ENCODE data around the gene IHH. TPM values are rescaled to one million over a fixed set of nuclear protein-coding genes. Genes with fewer than 3 reads are reported as not detected.

The IHH gene
- total RNA-seq, 1 donor from 2014 or later, result not detected

DNA sequence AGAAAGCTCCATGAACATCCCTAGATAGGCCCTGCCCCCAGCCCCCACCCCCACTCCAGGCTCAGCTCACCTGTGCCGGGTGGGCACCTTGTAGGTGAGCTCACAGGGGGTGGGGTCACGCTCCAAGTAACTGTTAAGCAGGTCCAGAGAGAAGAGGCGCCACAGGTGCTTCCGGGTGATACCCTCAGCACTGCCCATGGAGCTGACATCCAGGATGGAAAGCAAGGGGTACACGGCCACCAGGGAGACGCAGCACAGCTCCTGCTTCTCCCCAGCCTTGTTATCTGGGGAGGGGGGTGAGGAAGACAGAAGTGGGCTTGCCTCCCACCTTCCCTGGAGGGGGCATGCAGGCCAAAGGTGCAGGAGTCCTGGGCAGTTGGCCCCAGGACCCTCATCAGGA is 41.3 kb downstream of the IHH start:
- H3K36me3 Mint-ChIP-seq (ENCODE audit: low read depth, unreplicated experiment), result no peaks in the 10 kb centered on the region
- TF ChIP-seq, protein P1, sequence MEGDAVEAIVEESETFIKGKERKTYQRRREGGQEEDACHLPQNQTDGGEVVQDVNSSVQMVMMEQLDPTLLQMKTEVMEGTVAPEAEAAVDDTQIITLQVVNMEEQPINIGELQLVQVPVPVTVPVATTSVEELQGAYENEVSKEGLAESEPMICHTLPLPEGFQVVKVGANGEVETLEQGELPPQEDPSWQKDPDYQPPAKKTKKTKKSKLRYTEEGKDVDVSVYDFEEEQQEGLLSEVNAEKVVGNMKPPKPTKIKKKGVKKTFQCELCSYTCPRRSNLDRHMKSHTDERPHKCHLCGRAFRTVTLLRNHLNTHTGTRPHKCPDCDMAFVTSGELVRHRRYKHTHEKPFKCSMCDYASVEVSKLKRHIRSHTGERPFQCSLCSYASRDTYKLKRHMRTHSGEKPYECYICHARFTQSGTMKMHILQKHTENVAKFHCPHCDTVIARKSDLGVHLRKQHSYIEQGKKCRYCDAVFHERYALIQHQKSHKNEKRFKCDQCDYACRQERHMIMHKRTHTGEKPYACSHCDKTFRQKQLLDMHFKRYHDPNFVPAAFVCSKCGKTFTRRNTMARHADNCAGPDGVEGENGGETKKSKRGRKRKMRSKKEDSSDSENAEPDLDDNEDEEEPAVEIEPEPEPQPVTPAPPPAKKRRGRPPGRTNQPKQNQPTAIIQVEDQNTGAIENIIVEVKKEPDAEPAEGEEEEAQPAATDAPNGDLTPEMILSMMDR (IDR thresholded peaks at IDR 0.05; ENCODE audit: unreplicated experiment), result no peak
- peaks cover 15% of the 10 kb centered on the region for H3K27me3 Mint-ChIP-seq (ENCODE audit: unreplicated experiment)
- no peak overlapping the region for H3K27ac Mint-ChIP-seq (ENCODE audit: unreplicated experiment)
- H3K4me3 Mint-ChIP-seq (ENCODE audit: unreplicated experiment), result no peak overlapping the region
- no peaks in the 10 kb centered on the region for H3K4me1 Mint-ChIP-seq (ENCODE audit: unreplicated experiment)
- H3K9me3 Mint-ChIP-seq (ENCODE audit: unreplicated experiment), result no peaks in the 10 kb centered on the region
- no peak for DNase-seq (ENCODE audit: low spot score)

DNA sequence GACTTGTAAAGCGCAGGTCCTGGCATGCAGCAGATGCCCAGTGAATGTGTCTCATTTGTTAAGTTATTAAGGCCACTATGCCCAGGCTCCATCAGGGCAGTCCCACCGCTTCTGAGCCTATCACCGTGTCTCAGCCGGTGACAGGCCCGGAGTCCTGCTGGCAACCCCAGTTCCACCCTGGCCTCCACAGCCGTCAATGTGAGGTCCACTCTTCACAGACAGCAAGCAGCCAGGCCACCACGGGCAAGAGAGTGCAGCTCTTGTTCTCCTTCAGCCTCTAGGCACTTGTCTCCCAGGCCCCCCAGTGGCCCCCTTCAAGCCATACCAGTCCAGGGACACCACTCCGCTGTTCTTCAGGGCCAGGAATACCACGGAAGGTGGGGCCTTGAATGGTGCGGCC is 42.0 kb downstream of the IHH start:
- DNase-seq (ENCODE audit: low spot score), result no peak
- Mint-ChIP-seq H3K4me1 (ENCODE audit: unreplicated experiment) (no peaks in the 10 kb centered on the region), H3K36me3 (ENCODE audit: low read depth, unreplicated experiment) (no peaks in the 10 kb centered on the region), H3K4me3 (ENCODE audit: unreplicated experiment) (no peak overlapping the region), H3K27me3 (ENCODE audit: unreplicated experiment) (peaks cover 19% of the 10 kb centered on the region), H3K27ac (ENCODE audit: unreplicated experiment) (no peak overlapping the region), H3K9me3 (ENCODE audit: unreplicated experiment) (no peaks in the 10 kb centered on the region)
- TF ChIP-seq, protein P1 (IDR thresholded peaks at IDR 0.05; ENCODE audit: unreplicated experiment), result no peak

DNA sequence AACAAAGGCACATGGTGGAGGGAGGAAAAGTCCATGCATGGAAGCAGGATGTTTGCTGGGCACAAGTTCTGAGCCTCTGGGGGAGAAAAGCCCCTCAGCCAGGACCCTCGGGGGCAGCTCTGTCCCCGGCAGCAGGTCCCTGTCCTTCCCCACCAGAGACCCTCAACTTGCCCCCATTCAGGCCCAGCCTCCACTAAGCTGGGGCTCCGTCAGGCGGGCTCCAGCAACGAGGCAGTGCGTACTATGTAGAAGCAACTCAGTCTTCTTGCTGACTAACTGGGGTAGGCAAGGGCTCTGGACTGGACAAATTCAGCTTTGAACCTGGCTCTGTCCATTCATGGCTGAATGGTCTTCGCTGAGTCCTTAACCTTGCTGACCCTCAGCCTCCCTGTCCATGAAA is 42.4 kb downstream of the IHH start:
- H3K4me3 Mint-ChIP-seq (ENCODE audit: unreplicated experiment), result no peak overlapping the region
- H3K4me1 Mint-ChIP-seq (ENCODE audit: unreplicated experiment), result no peaks in the 10 kb centered on the region
- no peaks in the 10 kb centered on the region for H3K36me3 Mint-ChIP-seq (ENCODE audit: low read depth, unreplicated experiment)
- no peaks in the 10 kb centered on the region for H3K9me3 Mint-ChIP-seq (ENCODE audit: unreplicated experiment)
- H3K27me3 Mint-ChIP-seq (ENCODE audit: unreplicated experiment), result peaks cover 20% of the 10 kb centered on the region
- DNase-seq (ENCODE audit: low spot score), result no peak
- TF ChIP-seq, protein P1 (IDR thresholded peaks at IDR 0.05; ENCODE audit: unreplicated experiment), result no peak
- H3K27ac Mint-ChIP-seq (ENCODE audit: unreplicated experiment), result peak overlapping the region; percentile 61

DNA sequence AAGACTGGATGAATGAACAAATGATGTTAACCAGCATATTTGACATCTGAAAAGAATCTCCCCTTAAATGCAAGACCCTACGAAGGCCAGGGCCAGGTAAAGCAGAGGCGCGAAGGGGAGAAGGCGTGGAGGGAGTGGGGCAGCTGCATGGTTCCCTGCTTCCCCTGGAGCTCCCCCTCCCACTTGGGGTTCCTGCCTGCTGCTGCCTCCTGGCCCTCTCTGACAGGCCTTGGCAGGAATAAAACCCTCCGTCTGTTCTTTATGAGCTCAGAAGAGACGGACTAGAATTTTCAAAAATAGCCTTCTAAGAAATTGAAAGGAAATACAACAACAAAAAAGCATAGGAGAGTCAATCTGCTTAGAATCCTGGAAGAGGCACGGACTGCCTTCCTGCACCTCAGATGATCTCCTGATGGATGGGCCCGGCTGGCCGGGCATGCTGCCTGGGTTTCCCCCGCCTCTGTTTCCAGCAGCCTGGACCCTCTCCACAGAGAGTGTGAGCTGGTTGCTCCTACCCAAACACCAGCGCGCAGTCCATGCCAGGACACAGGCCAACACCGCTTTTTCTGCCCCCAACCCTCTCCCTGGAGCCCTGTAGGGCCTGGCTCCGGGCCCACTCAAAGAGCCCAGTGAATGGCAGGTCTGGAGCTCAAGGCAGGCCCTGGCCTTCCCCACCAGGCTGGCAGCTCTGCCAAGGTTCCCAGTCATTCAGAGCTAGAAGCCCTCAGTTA is 43.4 kb downstream of the IHH start:
- DNase-seq (ENCODE audit: low spot score), result no peak
- Mint-ChIP-seq H3K9me3 (ENCODE audit: unreplicated experiment) (no peaks in the 10 kb centered on the region), H3K36me3 (ENCODE audit: low read depth, unreplicated experiment) (no peaks in the 10 kb centered on the region), H3K4me1 (ENCODE audit: unreplicated experiment) (no peaks in the 10 kb centered on the region), H3K27me3 (ENCODE audit: unreplicated experiment) (peaks cover 21% of the 10 kb centered on the region), H3K27ac (ENCODE audit: unreplicated experiment) (no peak overlapping the region), H3K4me3 (ENCODE audit: unreplicated experiment) (no peak overlapping the region)
- TF ChIP-seq, protein P1 (IDR thresholded peaks at IDR 0.05; ENCODE audit: unreplicated experiment), result no peak

DNA sequence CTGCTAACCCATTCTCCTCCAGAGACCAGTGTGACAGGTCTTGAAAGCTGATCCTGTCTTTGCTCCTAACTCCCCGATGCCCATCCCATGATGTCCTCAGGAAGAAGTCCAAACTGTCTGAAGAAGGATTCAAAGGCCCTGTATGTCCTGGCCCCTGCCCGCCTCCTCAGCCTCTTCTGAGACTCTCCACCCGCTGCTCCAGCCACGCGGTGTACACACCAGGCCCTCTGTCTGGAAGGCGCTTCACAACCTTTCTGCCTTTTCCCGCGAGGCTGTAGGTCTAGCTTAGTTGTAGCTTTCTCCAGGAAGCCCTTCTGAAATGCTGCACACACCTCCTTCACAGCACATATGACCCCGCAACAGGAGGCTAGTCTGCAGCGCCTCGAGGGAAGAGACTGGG is 44.0 kb downstream of the IHH start:
- H3K27ac Mint-ChIP-seq (ENCODE audit: unreplicated experiment), result no peak overlapping the region
- H3K9me3 Mint-ChIP-seq (ENCODE audit: unreplicated experiment), result no peaks in the 10 kb centered on the region
- no peak for DNase-seq (ENCODE audit: low spot score)
- TF ChIP-seq, protein P1 (IDR thresholded peaks at IDR 0.05; ENCODE audit: unreplicated experiment), result no peak
- H3K36me3 Mint-ChIP-seq (ENCODE audit: low read depth, unreplicated experiment), result no peaks in the 10 kb centered on the region
- peaks cover 21% of the 10 kb centered on the region for H3K27me3 Mint-ChIP-seq (ENCODE audit: unreplicated experiment)
- H3K4me1 Mint-ChIP-seq (ENCODE audit: unreplicated experiment), result no peaks in the 10 kb centered on the region
- no peak overlapping the region for H3K4me3 Mint-ChIP-seq (ENCODE audit: unreplicated experiment)

Measured in endothelial cell (in vitro differentiated cells).